ENCODE measurements around the gene YKT6.

GRCh38 chr7:44216019-44216418, 15.2 kb downstream of the YKT6 start:
- TF ChIP-seq POLR2AphosphoS5 (IDR thresholded peaks at IDR 0.05) (no peak), POLR2A (IDR thresholded peaks at IDR 0.05) (no peak)
- TF ChIP-seq, protein P1, sequence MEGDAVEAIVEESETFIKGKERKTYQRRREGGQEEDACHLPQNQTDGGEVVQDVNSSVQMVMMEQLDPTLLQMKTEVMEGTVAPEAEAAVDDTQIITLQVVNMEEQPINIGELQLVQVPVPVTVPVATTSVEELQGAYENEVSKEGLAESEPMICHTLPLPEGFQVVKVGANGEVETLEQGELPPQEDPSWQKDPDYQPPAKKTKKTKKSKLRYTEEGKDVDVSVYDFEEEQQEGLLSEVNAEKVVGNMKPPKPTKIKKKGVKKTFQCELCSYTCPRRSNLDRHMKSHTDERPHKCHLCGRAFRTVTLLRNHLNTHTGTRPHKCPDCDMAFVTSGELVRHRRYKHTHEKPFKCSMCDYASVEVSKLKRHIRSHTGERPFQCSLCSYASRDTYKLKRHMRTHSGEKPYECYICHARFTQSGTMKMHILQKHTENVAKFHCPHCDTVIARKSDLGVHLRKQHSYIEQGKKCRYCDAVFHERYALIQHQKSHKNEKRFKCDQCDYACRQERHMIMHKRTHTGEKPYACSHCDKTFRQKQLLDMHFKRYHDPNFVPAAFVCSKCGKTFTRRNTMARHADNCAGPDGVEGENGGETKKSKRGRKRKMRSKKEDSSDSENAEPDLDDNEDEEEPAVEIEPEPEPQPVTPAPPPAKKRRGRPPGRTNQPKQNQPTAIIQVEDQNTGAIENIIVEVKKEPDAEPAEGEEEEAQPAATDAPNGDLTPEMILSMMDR (IDR thresholded peaks at IDR 0.05) = no peak

Measured in transverse colon (tissue), 4 donors.